ENCODE measurements around the gene ANKRD40.

DNA sequence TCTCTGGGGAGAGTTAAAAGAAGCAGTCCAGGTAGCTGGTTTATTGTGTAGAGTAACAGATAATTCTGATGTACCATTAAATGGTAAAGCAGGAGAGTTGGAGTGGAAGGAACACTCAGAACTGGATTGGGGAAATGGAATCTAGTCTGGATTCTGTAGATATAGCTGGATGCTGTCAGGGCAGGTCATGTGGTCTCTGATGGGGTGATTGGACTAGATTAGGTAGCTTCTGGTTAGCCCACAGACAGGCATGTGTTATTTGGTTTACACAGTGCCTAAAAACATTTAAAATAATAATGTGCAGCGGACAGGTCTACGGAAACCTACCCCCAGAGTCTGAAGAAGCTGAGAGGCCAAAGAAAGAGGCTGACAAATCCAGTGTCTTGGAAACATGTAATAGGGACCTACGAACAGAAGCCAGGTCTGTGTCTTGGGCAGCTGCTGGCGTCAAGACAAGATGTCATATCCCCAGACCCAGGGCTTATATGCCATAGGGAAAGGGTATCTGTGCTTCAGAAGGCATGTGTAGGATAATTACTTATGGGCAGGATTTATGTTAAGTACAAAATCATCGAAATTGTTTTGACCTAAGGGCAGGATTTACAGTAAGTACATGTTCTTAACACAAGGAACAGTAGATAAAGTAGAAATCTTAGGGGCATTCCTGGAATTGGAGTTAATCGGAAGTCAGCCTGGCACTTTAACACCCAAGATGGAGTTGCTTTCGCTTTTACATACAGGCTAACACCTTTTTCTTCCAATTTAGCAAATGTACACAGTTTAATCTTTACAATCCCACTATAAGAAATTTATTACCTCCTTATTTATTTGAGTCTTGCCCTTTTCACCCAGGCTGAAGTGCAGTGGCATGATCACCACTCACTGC, 24.1 kb upstream of the ANKRD40 start:
- no peak for TF ChIP-seq POLR2A (IDR thresholded peaks at IDR 0.05)
- TF ChIP-seq, protein P1, sequence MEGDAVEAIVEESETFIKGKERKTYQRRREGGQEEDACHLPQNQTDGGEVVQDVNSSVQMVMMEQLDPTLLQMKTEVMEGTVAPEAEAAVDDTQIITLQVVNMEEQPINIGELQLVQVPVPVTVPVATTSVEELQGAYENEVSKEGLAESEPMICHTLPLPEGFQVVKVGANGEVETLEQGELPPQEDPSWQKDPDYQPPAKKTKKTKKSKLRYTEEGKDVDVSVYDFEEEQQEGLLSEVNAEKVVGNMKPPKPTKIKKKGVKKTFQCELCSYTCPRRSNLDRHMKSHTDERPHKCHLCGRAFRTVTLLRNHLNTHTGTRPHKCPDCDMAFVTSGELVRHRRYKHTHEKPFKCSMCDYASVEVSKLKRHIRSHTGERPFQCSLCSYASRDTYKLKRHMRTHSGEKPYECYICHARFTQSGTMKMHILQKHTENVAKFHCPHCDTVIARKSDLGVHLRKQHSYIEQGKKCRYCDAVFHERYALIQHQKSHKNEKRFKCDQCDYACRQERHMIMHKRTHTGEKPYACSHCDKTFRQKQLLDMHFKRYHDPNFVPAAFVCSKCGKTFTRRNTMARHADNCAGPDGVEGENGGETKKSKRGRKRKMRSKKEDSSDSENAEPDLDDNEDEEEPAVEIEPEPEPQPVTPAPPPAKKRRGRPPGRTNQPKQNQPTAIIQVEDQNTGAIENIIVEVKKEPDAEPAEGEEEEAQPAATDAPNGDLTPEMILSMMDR (IDR thresholded peaks at IDR 0.05) = no peak

Data from transverse colon (tissue), 3 donors.